Activated CD8-positive, alpha-beta memory T cell treated with anti-CD3 and anti-CD28 coated beads, Interleukin-2, amount 50 U/mL, for 24 hours (primary cell): ENCODE results near the gene PSTK.

ENCODE experiments used
- DNase-seq: peaks from one replicate; pipeline ENCODE4 v3.0.0-alpha.2; 2020; ENCODE audit errors: extremely low read depth

PSTK gene

GRCh38 chr10:122992031-122992585 lies 11.9 kb downstream of the PSTK start:
- no peak for DNase-seq

GRCh38 chr10:122993797-122994336 lies 13.7 kb downstream of the PSTK start:
- no peak for DNase-seq

- DNase-seq, result no peak
Measured at GRCh38 chr10:122995936-122996335, 15.7 kb downstream of the PSTK start.

GRCh38 chr10:122997864-122998263 lies 17.7 kb downstream of the PSTK start:
- DNase-seq, result no peak

- no peak for DNase-seq
Measured at GRCh38 chr10:122998360-122998917, 18.2 kb downstream of the PSTK start.

- DNase-seq, result no peak
Measured at GRCh38 chr10:122998934-122999333, 18.7 kb downstream of the PSTK start.

- no peak for DNase-seq
Measured at GRCh38 chr10:122999347-122999746, 19.1 kb downstream of the PSTK start.

GRCh38 chr10:123000155-123000554 lies 20.0 kb downstream of the PSTK start:
- DNase-seq, result no peak

- DNase-seq, result no peak
Measured at GRCh38 chr10:123001370-123001769, 21.2 kb downstream of the PSTK start.

GRCh38 chr10:123004298-123004697 lies 24.1 kb downstream of the PSTK start:
- no peak for DNase-seq

GRCh38 chr10:123007558-123008354 lies 27.6 kb downstream of the PSTK start:
- peak; percentile 17 for DNase-seq

- peak; percentile 92 for DNase-seq
Measured at GRCh38 chr10:123008355-123009104, 28.3 kb downstream of the PSTK start, which contains the start of the genes ACADSB and IKZF5. TSS of gene ACADSB (plus strand) at chr10:123009006. CDS start at chr10:123009030, 24 bp downstream. TSS of gene IKZF5 (minus strand) at chr10:123008795. CDS start at chr10:122998625, 10,170 bp downstream.

- peak; percentile 0 for DNase-seq
Measured at GRCh38 chr10:123009105-123009820, 29.1 kb downstream of the PSTK start.

- no peak for DNase-seq
Measured at GRCh38 chr10:123011987-123012386, 31.8 kb downstream of the PSTK start.

- no peak for DNase-seq
Measured at GRCh38 chr10:123013456-123014419, 33.5 kb downstream of the PSTK start.

GRCh38 chr10:123014772-123015171 lies 34.6 kb downstream of the PSTK start:
- DNase-seq, result no peak

- no peak for DNase-seq
Measured at GRCh38 chr10:123016228-123016627, 36.0 kb downstream of the PSTK start.

- DNase-seq, result no peak
Measured at GRCh38 chr10:123017421-123018165, 37.4 kb downstream of the PSTK start.

- DNase-seq, result no peak
Measured at GRCh38 chr10:123018531-123018930, 38.3 kb downstream of the PSTK start.
